NCI-H345 treated with DMSO at 0.1 percent for 48 hours (cell line): Measurements from ENCODE around the gene NOS3.

ENCODE experiments used
- DNase-seq: peaks from one replicate; lab custom pipeline; 2025; ENCODE audit not compliant: unreplicated experiment; lab: John Stamatoyannopoulos, UW

Gene NOS3

GRCh38 chr7:151053751-151054150 is 62.9 kb downstream of the NOS3 start:
- DNase-seq, result no peak

- DNase-seq, result no peak
Measured at GRCh38 chr7:151056283-151056665, 65.5 kb downstream of the NOS3 start.

GRCh38 chr7:151056666-151057505 is 66.1 kb downstream of the NOS3 start:
- no peak for DNase-seq

- DNase-seq, result no peak
Measured at GRCh38 chr7:151057506-151057988, 66.7 kb downstream of the NOS3 start, which contains the start of gene CDK5. TSS of gene CDK5 (minus strand) at chr7:151057897. CDS start at chr7:151057848, 49 bp downstream.

- DNase-seq, result peak; percentile 98
Measured at GRCh38 chr7:151057989-151058780, 67.4 kb downstream of the NOS3 start.

- DNase-seq, result peak; percentile 39
Measured at GRCh38 chr7:151058781-151059366, 68.1 kb downstream of the NOS3 start.

GRCh38 chr7:151059367-151060112 is 68.7 kb downstream of the NOS3 start, which contains the start of gene SLC4A2:
TSS of gene SLC4A2 (plus strand) at chr7:151059589. CDS start at chr7:151061988, 2,399 bp downstream.
- peak; percentile 37 for DNase-seq

- no peak for DNase-seq
Measured at GRCh38 chr7:151060113-151060415, 69.2 kb downstream of the NOS3 start.

GRCh38 chr7:151060416-151061212 is 69.8 kb downstream of the NOS3 start:
- DNase-seq, result no peak

- DNase-seq, result no peak
Measured at GRCh38 chr7:151061213-151062110, 70.6 kb downstream of the NOS3 start.

- no peak for DNase-seq
Measured at GRCh38 chr7:151062111-151062398, 71.2 kb downstream of the NOS3 start.

GRCh38 chr7:151062399-151063211 is 71.8 kb downstream of the NOS3 start:
- no peak for DNase-seq

- DNase-seq, result no peak
Measured at GRCh38 chr7:151063212-151063561, 72.4 kb downstream of the NOS3 start.
